DMS153 (cell line): Measurements from ENCODE around the gene NDEL1.

Source experiments
- DNase-seq: peaks from one replicate; lab custom pipeline; 2025; lab: John Stamatoyannopoulos, UW

The NDEL1 gene

DNA sequence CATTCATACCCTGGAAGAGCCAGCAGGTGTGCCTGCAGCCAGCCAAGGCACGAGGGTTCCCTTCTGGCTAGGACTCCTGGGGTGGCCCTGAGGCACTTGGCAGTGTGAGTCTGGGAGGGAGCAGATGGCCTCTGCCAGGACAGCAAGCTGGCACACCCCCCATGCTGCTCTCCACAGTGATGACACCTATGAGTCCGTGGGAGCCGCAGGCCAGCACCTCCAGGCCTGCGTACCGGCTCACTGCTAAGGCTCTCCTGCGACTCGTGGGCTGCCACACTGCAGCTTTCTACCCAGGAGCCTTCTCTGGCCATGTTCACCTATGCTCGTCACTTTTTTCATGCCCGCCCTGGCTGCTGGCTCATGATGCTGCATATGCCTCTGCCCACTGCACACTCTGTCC, 68.1 kb downstream of the NDEL1 start:
- no peak for DNase-seq

DNA sequence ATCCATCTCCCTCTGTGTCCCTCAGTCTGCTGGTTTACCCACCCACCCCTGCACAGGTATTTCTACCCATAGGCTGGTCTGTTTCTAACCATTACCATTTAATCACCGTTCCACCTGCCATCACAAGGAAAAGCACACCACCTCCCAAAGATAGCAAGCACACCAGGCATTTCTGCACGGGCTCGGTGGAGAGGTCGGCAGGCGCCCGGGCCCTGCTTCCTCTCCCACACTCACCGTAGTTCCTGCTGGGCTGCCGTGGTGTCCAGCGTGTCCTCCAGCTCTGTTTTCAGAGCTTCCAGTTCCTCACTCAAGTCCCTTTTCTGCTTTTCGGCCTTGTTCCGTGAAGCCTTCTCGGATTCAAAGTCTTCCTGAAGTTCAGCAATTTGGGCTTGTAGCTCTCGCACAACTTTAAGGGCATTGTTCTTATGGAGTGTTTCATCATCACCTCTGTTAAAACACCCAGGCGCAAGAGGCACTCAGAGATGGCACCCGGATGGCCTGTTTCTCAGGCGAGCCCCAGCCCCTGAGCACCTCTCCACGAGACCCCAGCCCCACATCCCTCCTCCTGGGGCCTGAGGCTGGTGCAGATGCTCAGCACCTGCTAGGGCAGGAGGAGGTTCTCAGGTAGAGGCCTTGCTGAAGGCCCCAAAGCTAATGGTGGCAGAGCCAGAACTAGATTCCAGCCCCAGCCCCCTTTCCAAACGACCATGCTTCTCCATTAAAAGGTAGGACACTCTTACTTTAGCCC, 69.0 kb downstream of the NDEL1 start:
- no peak for DNase-seq

DNA sequence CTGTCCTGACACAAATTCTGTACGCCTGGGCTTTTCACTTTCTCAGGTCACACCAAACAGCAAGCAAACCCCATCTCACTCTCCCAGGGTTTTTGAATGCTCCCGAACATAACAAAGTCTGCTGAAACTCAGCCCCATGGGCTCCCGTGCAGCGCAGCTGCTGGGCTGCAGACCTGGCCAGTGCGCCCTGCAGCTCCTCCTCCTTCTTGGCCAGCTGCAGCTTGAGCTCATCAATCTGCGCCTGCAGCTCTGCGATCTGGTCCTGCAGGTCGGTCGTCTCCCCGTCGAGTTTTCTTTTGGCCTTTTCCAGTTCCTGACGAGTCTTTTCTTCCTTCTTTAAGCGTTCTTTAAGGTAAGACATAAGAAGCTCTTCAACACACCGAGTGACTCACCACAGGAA, 70.5 kb downstream of the NDEL1 start:
- no peak for DNase-seq

DNA sequence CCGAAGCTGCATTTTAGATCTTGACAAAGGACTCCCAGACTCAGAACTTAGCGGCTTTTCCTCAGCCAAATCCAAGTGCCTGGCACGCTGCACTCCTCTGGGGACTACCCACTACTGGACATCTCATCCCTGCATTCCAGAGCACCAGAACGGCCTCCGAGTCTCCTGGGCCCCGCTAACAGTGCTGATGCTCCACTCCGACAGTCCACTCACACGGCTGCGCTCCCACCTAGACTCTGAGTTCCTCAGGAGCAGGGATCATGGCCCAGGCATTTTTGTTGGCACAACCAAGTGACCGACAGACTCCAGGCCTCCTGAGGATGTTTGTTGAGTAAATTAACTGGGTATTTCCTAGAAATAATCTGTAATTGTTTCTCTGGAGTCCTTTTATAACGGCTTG, 79.1 kb downstream of the NDEL1 start:
- DNase-seq = no peak
